BLaER1 (cell line): ENCODE results near the gene SPON1.

Source experiments
- H3K27ac ChIP-seq: shearing (Covaris generic); formaldehyde crosslinking; 2 replicates; pipeline ENCODE4 v1.8.1; 2022
- H3K27me3 ChIP-seq: shearing (Covaris generic); formaldehyde crosslinking; 2 replicates; pipeline ENCODE4 v1.8.1; 2022
- H3K36me3 ChIP-seq: shearing (Covaris generic); formaldehyde crosslinking; 2 replicates; pipeline ENCODE4 v1.8.1; 2022
- H3K4me1 ChIP-seq: shearing (Covaris generic); formaldehyde crosslinking; 2 replicates; pipeline ENCODE4 v1.8.1; 2022
- H3K4me2 ChIP-seq: shearing (Covaris generic); formaldehyde crosslinking; 2 replicates; pipeline ENCODE4 v1.8.1; 2022
- H3K4me3 ChIP-seq: shearing (Covaris generic); formaldehyde crosslinking; 2 replicates; pipeline ENCODE4 v1.8.1; 2022
- H3K9ac ChIP-seq: shearing (Covaris generic); formaldehyde crosslinking; 2 replicates; pipeline ENCODE4 v1.8.1; 2022
- H3K9me3 ChIP-seq: shearing (Covaris generic); formaldehyde crosslinking; 2 replicates; pipeline ENCODE4 v1.8.1; 2022
- H4K20me1 ChIP-seq: shearing (Covaris generic); formaldehyde crosslinking; 2 replicates; pipeline ENCODE4 v1.8.1; 2022
- Cebpa-rat ChIP-seq: shearing (Covaris generic); IDR thresholded peaks from 2 replicates; pipeline ENCODE4 v1.8.1; 2022

Gene SPON1

DNA sequence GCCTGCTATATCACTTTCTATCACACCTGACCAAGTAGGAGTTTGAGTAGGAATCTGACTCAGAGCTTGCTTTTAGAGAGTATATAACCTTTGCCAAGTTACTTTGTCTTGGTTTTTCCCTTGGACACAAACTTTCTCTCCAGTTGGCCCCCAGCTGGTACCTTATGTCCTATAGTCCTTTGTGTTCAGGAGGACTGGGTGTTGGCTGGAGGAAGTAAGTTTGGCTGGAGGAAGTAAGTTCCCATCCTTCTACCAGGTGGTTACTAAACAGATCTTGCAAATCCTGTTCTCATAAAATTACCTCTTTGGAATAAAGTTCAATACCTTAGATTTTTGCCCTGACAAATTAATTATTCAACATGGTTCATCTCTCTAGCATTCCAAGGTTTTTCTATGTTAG lies 37.2 kb downstream of the SPON1 start:
- Histone ChIP-seq H3K9me3 (peaks cover 15% of the 10 kb centered on the region), H3K27ac (no peak overlapping the region), H3K4me1 (no peaks in the 10 kb centered on the region), H3K36me3 (no peaks in the 10 kb centered on the region), H4K20me1 (no peaks in the 10 kb centered on the region), H3K27me3 (no peaks in the 10 kb centered on the region), H3K4me3 (no peak overlapping the region), H3K9ac (no peak overlapping the region), H3K4me2 (no peak overlapping the region)
- TF ChIP-seq Cebpa-rat: no peak

DNA sequence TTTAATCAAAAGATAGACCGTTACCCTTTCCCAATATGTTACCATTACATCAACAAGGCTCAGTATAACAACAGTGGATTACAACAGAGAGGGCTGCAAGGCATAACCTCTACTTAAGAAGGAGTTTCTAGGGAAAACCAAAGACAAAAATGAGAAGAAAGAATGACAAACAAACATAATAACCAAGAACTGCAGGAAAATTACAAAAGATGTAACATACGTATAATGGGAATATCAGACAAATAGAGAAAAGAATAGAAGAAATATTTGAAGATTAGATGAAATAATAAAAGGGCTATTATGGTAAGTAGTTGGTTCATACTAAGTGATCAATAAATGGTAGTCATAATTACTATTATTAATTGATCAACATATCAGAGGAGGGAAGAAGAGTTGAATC lies 39.1 kb downstream of the SPON1 start:
- H4K20me1 ChIP-seq: no peaks in the 10 kb centered on the region
- H3K9ac ChIP-seq: no peak overlapping the region
- no peaks in the 10 kb centered on the region for H3K4me1 ChIP-seq
- H3K4me3 ChIP-seq: no peak overlapping the region
- H3K9me3 ChIP-seq: peaks cover 15% of the 10 kb centered on the region
- TF ChIP-seq Cebpa-rat: no peak
- no peak overlapping the region for H3K27ac ChIP-seq
- H3K36me3 ChIP-seq: no peaks in the 10 kb centered on the region
- no peaks in the 10 kb centered on the region for H3K27me3 ChIP-seq
- H3K4me2 ChIP-seq: no peak overlapping the region

DNA sequence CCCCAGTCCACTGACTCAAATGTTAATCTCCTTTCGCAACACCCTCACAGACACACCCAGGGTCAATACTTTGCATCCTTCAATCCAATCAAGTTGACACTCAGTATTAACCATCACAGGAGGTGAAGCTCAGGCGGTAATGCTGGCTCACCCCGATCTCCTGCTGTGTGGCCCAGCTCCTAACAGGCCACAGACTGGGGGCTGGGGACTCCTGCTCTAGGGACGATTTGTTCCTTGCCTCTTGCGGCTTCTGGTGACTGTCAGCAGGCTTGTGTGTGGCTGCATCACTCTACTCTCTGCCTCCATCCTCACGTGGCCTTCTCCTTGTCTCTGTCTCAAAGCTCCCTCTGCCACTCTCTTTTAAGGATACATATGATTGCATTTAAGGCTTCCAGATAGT lies 45.0 kb downstream of the SPON1 start:
- no peaks in the 10 kb centered on the region for H3K4me1 ChIP-seq
- H3K9ac ChIP-seq: no peak overlapping the region
- no peak for TF ChIP-seq Cebpa-rat
- no peak overlapping the region for H3K4me3 ChIP-seq
- no peak overlapping the region for H3K27ac ChIP-seq
- peaks cover 10% of the 10 kb centered on the region; the same call in 1 of the 2 replicates for H3K9me3 ChIP-seq
- H3K4me2 ChIP-seq: no peak overlapping the region
- H4K20me1 ChIP-seq: no peaks in the 10 kb centered on the region
- H3K36me3 ChIP-seq: no peaks in the 10 kb centered on the region
- no peaks in the 10 kb centered on the region for H3K27me3 ChIP-seq

DNA sequence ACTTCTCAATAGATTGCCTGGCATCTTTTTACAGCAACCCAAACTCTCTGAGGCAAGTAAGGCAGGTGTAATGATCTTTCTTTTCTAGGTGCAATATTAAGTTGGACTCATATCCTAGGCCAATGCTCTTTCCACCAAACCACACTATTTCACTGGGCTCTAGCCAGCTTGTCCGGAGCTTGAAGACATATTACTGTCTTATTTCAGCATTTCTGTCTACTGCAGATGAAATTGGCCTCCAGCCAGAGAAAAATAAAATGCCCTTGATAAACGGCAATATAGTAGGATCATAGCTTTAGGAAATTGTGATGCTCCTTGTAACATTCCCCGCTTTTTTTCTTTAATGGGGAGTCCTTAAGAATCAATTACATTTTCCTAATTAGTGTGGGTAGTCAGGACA lies 48.1 kb downstream of the SPON1 start:
- Histone ChIP-seq H3K27me3 (no peaks in the 10 kb centered on the region), H3K36me3 (no peaks in the 10 kb centered on the region), H3K4me1 (no peaks in the 10 kb centered on the region), H4K20me1 (no peaks in the 10 kb centered on the region), H3K9me3 (no peaks in the 10 kb centered on the region), H3K4me3 (no peak overlapping the region), H3K27ac (no peak overlapping the region), H3K9ac (no peak overlapping the region), H3K4me2 (no peak overlapping the region)
- no peak for TF ChIP-seq Cebpa-rat

DNA sequence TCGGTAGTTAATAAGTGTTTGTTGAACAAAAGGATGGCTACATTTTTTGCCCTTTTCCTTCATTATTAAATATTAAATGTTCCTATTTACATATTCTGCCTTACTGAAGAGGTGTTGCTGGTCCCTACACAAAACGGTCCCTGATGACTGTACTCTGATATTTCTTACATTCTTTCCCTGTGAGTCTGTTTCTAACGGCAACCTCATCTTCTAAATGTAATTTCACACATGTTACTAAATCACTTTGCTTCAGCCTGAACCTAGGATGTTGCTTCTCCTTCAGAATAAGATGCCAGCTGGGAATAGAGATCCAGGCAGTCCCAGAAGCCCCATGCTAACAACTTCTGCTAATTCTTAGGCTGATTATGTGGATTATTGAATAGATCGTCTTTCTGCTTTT lies 50.3 kb downstream of the SPON1 start:
- H3K4me3 ChIP-seq: no peak overlapping the region
- no peak overlapping the region for H3K4me2 ChIP-seq
- no peaks in the 10 kb centered on the region for H3K27me3 ChIP-seq
- H3K4me1 ChIP-seq: no peaks in the 10 kb centered on the region
- no peak for TF ChIP-seq Cebpa-rat
- H3K36me3 ChIP-seq: no peaks in the 10 kb centered on the region
- no peaks in the 10 kb centered on the region for H3K9me3 ChIP-seq
- no peak overlapping the region for H3K9ac ChIP-seq
- H3K27ac ChIP-seq: no peak overlapping the region
- no peaks in the 10 kb centered on the region for H4K20me1 ChIP-seq

DNA sequence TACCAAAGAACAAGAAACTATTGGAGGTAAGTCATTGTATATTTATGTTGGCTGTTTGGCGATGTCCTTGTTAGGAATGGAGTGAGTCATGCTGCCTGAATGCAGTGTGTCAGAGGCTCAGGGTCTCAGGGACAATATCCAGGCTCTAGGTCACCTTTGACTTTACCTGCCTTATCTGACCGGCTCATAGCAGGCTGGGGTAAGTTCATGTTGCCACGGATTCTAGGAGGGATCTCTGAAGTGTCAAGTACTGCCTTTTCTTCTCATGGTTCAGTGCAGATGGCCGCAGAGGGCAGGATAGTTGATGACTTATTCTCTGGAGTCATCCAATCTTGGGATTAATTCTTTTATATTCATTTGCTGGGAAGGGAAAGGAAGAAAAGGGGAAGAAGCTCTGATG lies 53.2 kb downstream of the SPON1 start:
- Histone ChIP-seq H3K27me3 (no peaks in the 10 kb centered on the region), H3K27ac (no peak overlapping the region), H4K20me1 (no peaks in the 10 kb centered on the region), H3K4me3 (no peak overlapping the region), H3K36me3 (no peaks in the 10 kb centered on the region), H3K9me3 (no peaks in the 10 kb centered on the region), H3K4me1 (no peaks in the 10 kb centered on the region), H3K9ac (no peak overlapping the region), H3K4me2 (no peak overlapping the region)
- no peak for TF ChIP-seq Cebpa-rat

DNA sequence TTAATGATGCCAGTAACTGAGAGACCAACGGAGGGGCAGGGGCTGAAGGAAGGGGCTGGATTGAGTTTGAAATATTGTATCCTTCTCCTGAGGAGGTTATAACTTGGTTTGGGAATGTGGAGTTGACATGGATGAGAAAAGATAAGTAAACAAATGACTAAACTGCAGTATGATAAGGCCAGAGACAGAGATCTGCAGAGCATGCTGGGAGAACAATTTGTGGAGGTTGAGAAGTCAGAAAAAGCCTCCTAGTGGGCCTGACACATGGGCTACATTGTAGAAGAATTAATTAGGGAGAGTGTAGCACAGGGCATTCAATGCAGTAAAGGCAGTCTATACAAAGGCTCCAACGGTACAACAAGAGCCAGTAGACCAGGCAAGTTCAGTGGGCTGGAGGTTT lies 55.9 kb downstream of the SPON1 start:
- no peak overlapping the region for H3K4me2 ChIP-seq
- H3K27ac ChIP-seq: no peak overlapping the region
- no peak for TF ChIP-seq Cebpa-rat
- no peaks in the 10 kb centered on the region for H3K27me3 ChIP-seq
- no peaks in the 10 kb centered on the region for H3K4me1 ChIP-seq
- H3K9ac ChIP-seq: no peak overlapping the region
- no peaks in the 10 kb centered on the region for H3K9me3 ChIP-seq
- no peaks in the 10 kb centered on the region for H4K20me1 ChIP-seq
- H3K4me3 ChIP-seq: no peak overlapping the region
- H3K36me3 ChIP-seq: no peaks in the 10 kb centered on the region

DNA sequence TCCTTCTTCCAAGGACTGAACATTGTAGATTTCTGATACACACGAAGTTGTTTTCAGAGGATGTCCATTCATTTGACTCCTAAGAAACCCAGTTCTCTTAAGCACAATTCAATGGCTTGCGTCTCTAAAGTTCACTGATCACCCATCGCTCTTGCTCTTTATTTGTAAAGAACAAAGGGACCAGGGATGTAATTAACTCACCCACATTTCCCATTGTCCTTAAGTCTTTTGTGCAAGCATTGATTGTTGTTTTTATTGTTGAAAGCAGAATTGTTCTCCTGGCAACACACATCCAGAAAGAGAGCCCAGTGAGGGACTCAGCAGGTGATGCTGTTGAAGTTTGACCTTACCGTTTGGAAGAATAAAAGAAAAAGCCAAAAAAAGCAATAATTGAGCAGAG lies 59.2 kb downstream of the SPON1 start:
- no peak overlapping the region for H3K4me3 ChIP-seq
- no peak overlapping the region for H3K9ac ChIP-seq
- H3K27me3 ChIP-seq: no peaks in the 10 kb centered on the region
- H3K36me3 ChIP-seq: no peaks in the 10 kb centered on the region
- TF ChIP-seq Cebpa-rat: no peak
- no peaks in the 10 kb centered on the region for H4K20me1 ChIP-seq
- H3K4me1 ChIP-seq: no peaks in the 10 kb centered on the region
- H3K9me3 ChIP-seq: no peaks in the 10 kb centered on the region
- H3K27ac ChIP-seq: no peak overlapping the region
- H3K4me2 ChIP-seq: no peak overlapping the region

DNA sequence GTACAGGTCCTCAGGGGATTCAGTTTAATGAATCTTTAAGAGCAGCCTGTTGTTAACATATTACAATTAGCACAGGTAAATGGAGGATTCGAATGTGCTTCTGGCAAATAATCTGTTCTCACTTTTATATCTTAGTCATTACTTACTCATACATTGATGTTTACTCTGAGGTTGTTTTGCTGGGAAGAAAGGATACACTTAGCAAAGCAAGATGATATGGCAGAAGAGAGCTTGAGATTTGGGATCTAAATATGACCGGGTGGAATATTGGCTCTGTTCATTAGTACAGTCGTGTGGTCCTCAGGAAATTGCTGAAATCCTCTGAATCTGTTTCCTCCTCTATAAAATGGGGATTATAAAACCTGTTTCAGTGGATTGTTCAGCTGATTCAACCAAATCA lies 59.7 kb downstream of the SPON1 start:
- Histone ChIP-seq H3K36me3 (no peaks in the 10 kb centered on the region), H3K27ac (no peak overlapping the region), H4K20me1 (no peaks in the 10 kb centered on the region), H3K4me3 (no peak overlapping the region), H3K9me3 (no peaks in the 10 kb centered on the region), H3K4me1 (no peaks in the 10 kb centered on the region), H3K9ac (no peak overlapping the region), H3K27me3 (no peaks in the 10 kb centered on the region), H3K4me2 (no peak overlapping the region)
- TF ChIP-seq Cebpa-rat: no peak

DNA sequence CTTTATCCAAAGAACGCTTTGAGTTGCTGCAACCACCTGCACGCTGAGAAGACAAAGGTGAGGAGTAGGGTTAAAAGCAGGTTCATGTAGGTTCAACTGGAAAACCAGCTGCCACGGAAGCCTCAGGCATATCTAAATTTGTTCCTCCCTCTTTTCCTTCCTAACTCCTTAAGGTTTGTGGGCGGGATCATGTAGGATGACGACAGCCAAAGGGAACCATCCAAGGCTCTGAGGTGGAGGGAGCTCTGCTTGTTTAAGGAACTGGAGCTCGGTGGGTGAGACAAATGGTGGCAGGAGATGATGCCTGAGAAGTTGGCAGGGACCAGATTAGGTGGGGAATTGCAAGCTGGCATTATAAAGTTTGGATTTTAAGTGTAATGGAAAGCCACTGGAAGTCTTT lies 60.3 kb downstream of the SPON1 start:
- Histone ChIP-seq H3K36me3 (no peaks in the 10 kb centered on the region), H3K9me3 (no peaks in the 10 kb centered on the region), H3K27ac (no peak overlapping the region), H3K4me3 (no peak overlapping the region), H3K9ac (no peak overlapping the region), H3K27me3 (no peaks in the 10 kb centered on the region), H4K20me1 (no peaks in the 10 kb centered on the region), H3K4me2 (no peak overlapping the region), H3K4me1 (no peaks in the 10 kb centered on the region)
- TF ChIP-seq Cebpa-rat: no peak

DNA sequence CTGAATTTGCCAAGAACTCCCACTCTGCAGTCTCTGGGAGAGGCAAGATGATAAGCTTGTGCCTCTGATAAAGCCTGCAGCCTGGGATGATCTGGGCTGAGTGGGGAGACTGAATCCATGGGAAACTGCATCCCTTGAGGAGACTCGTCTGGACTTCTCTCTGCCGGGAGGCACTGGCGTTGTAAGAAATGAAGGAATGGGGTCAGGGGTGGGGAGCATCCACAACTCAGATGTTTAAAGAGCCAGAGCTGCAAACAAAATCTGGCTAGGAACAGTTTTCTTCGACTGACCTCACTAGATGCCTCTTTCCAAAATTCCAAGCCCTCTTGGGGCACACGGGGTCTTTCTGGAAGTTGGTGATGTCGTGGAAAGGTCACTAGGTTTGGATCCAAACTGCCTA lies 64.4 kb downstream of the SPON1 start:
- Histone ChIP-seq H3K36me3 (no peaks in the 10 kb centered on the region), H3K9me3 (no peaks in the 10 kb centered on the region), H3K27me3 (no peaks in the 10 kb centered on the region), H3K27ac (no peak overlapping the region), H3K9ac (no peak overlapping the region), H4K20me1 (no peaks in the 10 kb centered on the region), H3K4me2 (no peak overlapping the region), H3K4me1 (no peaks in the 10 kb centered on the region), H3K4me3 (no peak overlapping the region)
- TF ChIP-seq Cebpa-rat: no peak
